Inferior parietal cortex (tissue), 1 donor: ENCODE data around the gene ADIPOR2.
"Not testable (repeated sequence)": the region's sequence is repeated elsewhere in the genome, so short reads cannot be mapped to it uniquely, and the experiment has no call there.

Experiments used
- DNase-seq: peaks from one replicate; pipeline ENCODE4 v3.0.0-alpha.2; 2016; ENCODE audit errors: extremely low spot score

The ADIPOR2 gene

GRCh38 chr12:1665366-1665765, 25.5 kb upstream of the ADIPOR2 start:
- no peak for DNase-seq

DNA sequence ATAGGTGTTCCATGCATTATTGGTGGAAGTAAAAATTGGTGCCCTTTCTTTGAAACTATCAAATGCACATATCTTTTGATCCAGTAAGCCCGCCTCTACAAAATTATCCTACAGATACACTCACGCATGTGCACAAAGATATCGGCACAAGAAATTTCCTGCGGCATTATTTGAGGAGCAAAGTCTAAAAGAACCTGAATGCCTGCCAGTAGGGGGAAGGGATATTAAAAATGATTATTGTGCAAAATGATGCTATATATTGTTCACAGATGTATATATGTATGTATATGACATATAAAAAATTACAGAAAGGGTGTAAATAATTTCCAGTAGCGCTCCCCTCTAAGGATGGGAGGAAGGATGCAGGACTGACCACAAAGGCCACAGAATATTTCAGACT, 24.7 kb upstream of the ADIPOR2 start:
- no peak for DNase-seq

GRCh38 chr12:1666685-1667162, 24.1 kb upstream of the ADIPOR2 start:
- no peak for DNase-seq

GRCh38 chr12:1668833-1669543, 21.9 kb upstream of the ADIPOR2 start:
- DNase-seq, result no peak

- no peak for DNase-seq
Observed at GRCh38 chr12:1670358-1671268, 20.3 kb upstream of the ADIPOR2 start.

- no peak for DNase-seq
Observed at GRCh38 chr12:1676043-1676442, 14.8 kb upstream of the ADIPOR2 start.

GRCh38 chr12:1680804-1681492, 9.9 kb upstream of the ADIPOR2 start:
- no peak for DNase-seq

DNA sequence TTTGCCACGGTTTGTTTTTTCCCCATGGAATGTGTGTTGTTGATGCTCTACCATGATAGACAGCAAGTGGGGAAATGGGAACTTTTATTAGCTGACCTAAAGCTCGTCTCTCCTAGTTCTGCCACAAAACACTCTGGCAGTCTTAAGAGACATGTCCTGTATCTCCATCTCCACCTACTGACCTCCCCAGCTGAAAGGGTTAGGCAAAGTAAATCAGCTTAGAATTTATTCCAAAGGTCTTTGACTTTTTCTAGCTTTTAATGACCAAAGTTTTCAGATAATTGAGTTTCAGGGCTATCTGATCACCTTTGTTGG, 9.4 kb upstream of the ADIPOR2 start:
- DNase-seq, result no peak

- no peak for DNase-seq
Observed at GRCh38 chr12:1688086-1688710, 2.7 kb upstream of the ADIPOR2 start.

DNA sequence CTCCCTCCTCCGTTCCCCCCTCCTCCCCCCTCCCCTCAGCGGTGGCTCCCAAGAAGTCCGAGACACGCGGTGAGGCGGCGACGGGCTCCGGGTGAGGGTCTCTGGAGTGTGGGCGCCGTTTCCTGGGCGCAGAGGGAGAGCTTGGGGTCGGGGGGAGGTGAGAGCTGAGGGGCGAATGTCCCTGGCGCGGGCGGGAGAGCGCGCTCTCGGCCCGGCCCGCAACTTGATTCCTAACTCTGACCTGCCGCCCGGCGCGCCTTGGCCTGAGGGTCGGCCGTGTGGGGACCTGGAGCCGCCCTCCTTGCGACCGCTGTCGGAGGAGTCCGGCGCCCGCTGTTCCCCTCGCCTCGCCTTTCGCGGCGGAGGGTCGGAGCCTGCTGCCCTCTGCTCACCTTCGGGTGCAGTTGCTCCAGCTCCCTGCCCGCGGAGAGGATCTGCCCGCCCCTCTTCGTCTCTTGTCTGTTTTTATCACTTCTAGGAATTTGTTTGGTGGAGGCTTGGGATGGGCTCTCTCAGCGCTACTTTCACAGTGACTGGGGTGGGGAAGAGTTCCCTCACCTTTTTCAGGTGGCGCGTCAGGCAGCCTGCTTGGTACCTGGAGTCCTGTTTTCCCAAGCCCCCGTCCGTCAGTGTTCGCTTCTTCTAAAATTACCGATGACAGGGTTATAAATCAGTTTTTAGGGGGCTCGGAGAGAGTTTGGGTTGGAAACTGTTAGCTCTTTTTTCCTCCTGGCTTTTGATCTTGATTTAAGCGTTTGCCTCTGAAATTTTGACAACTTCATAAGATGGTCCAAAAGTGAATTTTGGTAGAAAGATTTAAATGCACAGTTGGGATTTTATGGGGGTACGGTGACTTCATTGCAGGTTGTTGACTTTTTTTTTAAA, 495 bp downstream of the ADIPOR2 start:
- no peak for DNase-seq

GRCh38 chr12:1692226-1692625, 1.4 kb downstream of the ADIPOR2 start:
- no peak for DNase-seq

- DNase-seq, result no peak
Observed at GRCh38 chr12:1692895-1693610, 2.2 kb downstream of the ADIPOR2 start.

GRCh38 chr12:1695097-1695496, 4.2 kb downstream of the ADIPOR2 start:
- DNase-seq, result not testable (repeated sequence)

GRCh38 chr12:1695886-1696670, 5.2 kb downstream of the ADIPOR2 start:
- DNase-seq, result no peak

- DNase-seq, result no peak
Observed at GRCh38 chr12:1696800-1697199, 5.9 kb downstream of the ADIPOR2 start.

DNA sequence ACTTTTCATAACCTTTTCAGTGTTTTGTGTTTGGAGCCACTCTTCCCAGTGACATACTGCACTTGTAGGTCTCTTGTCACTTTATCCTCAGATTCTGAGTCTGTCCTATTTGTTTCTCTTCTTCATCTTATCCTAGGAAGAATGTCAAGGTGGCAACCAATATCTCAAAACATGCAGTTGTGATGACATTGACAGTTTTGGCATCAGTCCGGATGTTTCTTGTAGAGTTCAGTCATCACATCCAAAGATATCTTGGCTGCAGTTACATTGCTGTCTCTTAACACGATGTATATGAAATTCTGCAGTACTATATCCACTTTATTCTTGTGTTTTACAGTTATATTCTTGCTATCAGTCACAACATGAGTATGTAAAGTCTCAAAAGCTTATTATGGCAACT, 6.4 kb downstream of the ADIPOR2 start:
- no peak for DNase-seq

- DNase-seq, result no peak
Observed at GRCh38 chr12:1698720-1699119, 7.8 kb downstream of the ADIPOR2 start.

DNA sequence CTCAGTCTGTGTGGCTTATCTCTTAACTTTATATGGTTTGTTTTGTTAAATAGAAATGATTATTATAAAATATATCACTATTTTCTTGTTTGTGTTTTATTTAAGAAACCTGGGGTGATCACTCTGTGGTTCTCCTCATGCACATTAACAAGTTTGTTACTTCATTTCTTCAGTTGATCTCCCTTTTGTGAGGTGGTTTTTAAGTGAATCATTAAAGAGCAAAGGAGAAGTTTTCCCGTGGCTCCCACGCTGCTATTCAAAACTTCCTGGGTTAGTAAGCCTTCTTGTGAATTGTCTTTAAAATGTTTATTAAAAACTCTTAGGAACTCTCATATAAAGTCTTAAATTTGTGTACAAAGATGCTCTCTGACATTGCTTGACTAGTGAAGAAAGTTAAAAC, 11.8 kb downstream of the ADIPOR2 start:
- no peak for DNase-seq
